AG04449 (cell line): Measurements from ENCODE around the gene TMCO4.

ENCODE experiments used
- CTCF ChIA-PET: fragments of 350-600 bp; formaldehyde crosslinking; extraction: SDS; loops from one replicate; lab custom pipeline; 2021; ENCODE audit warnings: antibody characterized with exemption; lab: Yijun Ruan, JAX
- POLR2A ChIA-PET: fragments of 400-600, 350-600 bp; formaldehyde crosslinking; extraction: SDS; loops from one replicate; lab custom pipeline; 2020; ENCODE audit warnings: antibody characterized with exemption, inconsistent platforms; lab: Yijun Ruan, JAX
- DNase-seq: peaks from one replicate; pipeline ENCODE4 v3.0.0-alpha.2; 2010; ENCODE audit warnings: low read depth, low spot score
- H3K4me3 ChIP-seq: 2 replicates; pipeline ENCODE4 v1.5.1; 2011; ENCODE audit warnings: low read depth, mild to moderate bottlenecking, control low read depth, low read length
- CTCF ChIP-seq: IDR thresholded peaks from one replicate; pipeline ENCODE4 v1.5.1; 2011; ENCODE audit warnings: mild to moderate bottlenecking, moderate library complexity, low read length, control low read depth, inconsistent platforms; ENCODE audit not compliant: insufficient read depth; ENCODE audit errors: missing control alignments

The TMCO4 gene

GRCh38 chr1:19837866-19838265, 38.1 kb upstream of the TMCO4 start:
- no peak overlapping the region for H3K4me3 ChIP-seq
- POLR2A ChIA-PET: no interaction called here
- CTCF ChIA-PET: no interaction called here
- no peak for TF ChIP-seq CTCF
- no peak for DNase-seq

GRCh38 chr1:19835578-19835977, 35.9 kb upstream of the TMCO4 start:
- POLR2A ChIA-PET: no interaction called here
- CTCF ChIA-PET: no interaction called here
- DNase-seq: no peak
- TF ChIP-seq CTCF: no peak
- no peak overlapping the region for H3K4me3 ChIP-seq

- CTCF ChIA-PET: no interaction called here
- H3K4me3 ChIP-seq: no peak overlapping the region
- no peak for TF ChIP-seq CTCF
- POLR2A ChIA-PET: no interaction called here
- DNase-seq: no peak
Measured at GRCh38 chr1:19831441-19831840, 31.7 kb upstream of the TMCO4 start.

- TF ChIP-seq CTCF: no peak
Measured at GRCh38 chr1:19828546-19828945, 28.8 kb upstream of the TMCO4 start.

GRCh38 chr1:19825298-19825697, 25.6 kb upstream of the TMCO4 start:
- no peak for DNase-seq
- ChIA-PET CTCF (interaction anchor here (0.9 to 1.4 kb wide), 2 partner anchors 14 kb away, joined by 3 to 5 read pairs; no protein-coding TSS in a partner anchor), POLR2A (no interaction called here)
- H3K4me3 ChIP-seq: no peak overlapping the region
- no peak for TF ChIP-seq CTCF

More at GRCh38 chr1:19828546-19828945, 28.8 kb upstream of the TMCO4 start:
- DNase-seq: no peak
- H3K4me3 ChIP-seq: no peak overlapping the region
- CTCF ChIA-PET: interaction anchor here (0.8 kb wide), 1 partner anchor 17 kb away, joined by 3 read pairs; no protein-coding TSS in a partner anchor
- POLR2A ChIA-PET: no interaction called here

GRCh38 chr1:19824541-19824940, 24.8 kb upstream of the TMCO4 start:
- CTCF ChIA-PET: interaction anchor here (1.4 to 2.1 kb wide), 3 partner anchors 11 to 17 kb away, joined by 5 to 7 read pairs (median 6); no protein-coding TSS in a partner anchor
- POLR2A ChIA-PET: no interaction called here

More at GRCh38 chr1:19824541-19824940, 24.8 kb upstream of the TMCO4 start:
- DNase-seq: no peak
- no peak overlapping the region for H3K4me3 ChIP-seq
- TF ChIP-seq CTCF: no peak
